ENCODE measurements around the gene CDC42BPG.

Gene CDC42BPG

DNA sequence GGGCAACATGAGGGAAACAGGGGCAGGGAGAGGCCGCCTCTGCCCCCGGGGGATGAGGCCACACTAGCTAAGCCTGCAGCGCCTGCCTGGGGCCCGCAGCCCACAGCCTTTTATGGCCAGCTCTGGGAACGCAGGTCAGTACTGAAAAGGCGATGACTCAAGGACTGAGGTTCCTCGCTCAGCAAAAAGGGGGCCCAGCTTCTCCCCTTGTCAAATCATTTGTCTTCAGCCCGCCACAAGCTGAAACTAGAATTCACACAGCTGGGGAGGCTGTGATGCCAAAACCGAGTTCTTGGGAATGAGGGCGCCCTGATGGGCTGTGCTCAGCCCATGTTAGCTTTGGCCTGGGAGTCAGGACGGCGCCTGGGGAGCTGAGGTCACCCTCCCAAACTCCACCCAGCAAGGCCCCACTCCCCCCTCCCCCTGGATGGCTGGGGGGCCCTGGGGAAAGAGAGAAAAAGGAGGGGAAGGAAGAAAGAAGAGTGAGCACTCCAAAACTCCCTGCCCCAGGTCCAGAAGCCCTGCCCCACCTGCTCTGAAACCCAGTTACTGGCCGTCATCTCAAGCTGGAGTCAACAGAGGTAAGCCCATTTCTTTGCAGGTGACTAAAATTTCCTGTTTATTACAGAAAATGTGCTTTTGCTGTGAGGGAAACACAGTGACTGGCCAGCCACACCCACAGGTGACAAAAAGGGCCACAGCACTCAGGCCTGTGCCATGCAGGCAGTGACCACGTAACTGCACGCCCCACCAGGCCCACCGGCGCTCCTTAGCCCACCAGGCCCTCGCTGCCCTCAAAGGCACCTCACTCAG, 20.2 kb upstream of the CDC42BPG start:
- DNase-seq (ENCODE audit: low spot score) = peak; percentile 92

DNA sequence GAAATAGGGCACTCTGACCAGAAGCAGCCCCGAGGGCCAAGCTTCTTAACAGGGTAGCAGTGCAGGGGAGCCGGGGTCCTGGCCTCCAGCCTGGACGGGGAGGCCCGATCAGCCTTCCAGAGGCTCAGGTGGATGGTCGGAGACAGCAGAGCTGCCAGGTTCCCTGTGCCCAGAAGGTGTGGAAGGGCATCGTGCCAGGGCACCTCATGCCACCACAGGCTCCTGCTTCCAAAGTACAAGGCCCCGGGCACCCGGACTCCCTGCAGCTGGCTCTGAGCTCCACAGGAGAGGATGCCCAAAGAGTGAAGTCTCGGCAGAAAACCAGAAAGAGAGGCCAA, 19.7 kb upstream of the CDC42BPG start:
- DNase-seq (ENCODE audit: low spot score) = no peak

DNA sequence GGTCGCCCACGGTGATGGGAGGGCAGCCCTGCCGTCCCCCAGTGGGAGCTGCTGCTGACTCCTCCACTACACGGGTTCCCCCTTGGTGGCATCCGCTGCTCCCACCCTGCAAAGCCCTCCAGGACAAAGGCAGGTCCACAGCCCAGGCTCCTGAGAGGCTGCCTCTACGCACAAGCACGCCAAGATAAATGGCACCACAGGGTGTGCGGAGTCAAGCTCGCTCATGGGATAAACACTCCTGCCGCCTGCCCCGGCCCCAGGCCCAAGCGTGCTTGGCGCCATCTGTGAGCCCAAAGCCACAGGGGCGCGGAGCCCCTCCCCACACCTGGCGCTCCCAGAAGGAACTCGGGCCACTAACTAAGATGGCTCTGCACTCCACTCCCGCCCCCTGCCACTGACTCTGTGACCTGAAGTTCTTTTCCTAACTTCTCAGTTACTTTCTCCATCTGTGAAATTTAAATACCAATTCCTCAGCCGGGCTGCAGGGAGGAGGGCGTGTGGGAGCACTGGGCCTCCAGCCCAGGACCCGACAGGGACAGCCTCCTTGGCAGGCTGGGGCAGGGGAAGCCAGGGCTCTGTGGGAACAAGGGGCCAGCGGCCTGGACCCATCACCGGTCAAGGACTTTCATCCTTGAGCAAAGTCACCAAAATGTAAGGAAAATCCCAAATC, 19.1 kb upstream of the CDC42BPG start:
- DNase-seq (ENCODE audit: low spot score) = no peak

DNA sequence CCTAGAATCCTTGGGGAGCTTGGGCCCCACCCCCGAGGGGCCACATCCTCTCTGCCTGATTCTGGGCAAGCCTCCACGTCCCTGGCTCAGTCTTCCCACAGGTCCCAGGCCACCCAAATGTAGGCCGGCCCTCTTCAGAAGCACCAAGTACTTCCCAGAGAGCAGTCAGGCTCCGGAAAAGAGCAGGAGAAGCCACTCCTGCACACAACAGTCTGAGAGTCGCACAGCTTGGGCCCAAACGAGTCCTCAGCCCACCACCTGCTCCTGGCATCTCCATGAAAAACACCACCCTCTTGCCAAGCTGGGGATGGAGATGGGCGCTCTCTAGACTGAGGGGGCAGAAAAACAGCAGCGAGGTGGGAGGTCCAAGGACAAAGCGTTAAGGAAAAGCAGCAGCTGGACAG, 18.5 kb upstream of the CDC42BPG start:
- DNase-seq (ENCODE audit: low spot score) = no peak

DNA sequence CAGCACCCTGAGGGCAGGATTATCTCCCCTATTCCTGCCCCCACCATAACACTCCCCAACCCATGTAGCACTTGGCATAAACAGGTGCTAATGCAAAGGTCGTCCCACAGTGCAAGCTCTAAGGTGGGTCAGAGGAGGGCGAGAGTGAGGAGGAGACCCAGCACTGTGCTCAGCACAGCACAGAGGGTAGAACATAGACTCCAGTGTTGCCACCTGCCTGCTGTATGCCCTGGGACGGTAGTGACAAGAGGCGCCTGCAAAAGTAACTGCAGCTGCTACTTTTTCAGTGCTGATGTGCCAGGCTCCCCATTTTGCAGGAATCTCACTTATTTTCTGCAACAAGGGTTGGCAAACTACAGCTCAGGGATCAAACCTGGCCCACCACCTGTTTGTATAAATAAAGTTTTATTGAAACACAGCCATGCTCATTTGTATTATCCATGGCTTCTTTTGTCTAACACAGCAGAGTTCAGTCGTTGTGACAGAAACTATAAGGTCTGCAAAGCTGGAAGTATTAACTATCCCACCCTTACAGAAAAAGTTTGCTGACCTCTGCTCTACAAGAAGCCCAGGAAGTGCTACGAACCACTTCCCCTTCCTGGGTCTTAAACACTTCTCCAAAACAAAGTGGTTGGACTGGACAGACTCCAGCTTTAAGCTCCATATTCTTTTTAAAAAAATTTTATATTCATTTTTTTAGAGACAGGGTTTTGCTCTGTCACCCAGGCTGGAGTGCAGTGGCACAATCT, 16.9 kb upstream of the CDC42BPG start:
- no peak for DNase-seq (ENCODE audit: low spot score)

DNA sequence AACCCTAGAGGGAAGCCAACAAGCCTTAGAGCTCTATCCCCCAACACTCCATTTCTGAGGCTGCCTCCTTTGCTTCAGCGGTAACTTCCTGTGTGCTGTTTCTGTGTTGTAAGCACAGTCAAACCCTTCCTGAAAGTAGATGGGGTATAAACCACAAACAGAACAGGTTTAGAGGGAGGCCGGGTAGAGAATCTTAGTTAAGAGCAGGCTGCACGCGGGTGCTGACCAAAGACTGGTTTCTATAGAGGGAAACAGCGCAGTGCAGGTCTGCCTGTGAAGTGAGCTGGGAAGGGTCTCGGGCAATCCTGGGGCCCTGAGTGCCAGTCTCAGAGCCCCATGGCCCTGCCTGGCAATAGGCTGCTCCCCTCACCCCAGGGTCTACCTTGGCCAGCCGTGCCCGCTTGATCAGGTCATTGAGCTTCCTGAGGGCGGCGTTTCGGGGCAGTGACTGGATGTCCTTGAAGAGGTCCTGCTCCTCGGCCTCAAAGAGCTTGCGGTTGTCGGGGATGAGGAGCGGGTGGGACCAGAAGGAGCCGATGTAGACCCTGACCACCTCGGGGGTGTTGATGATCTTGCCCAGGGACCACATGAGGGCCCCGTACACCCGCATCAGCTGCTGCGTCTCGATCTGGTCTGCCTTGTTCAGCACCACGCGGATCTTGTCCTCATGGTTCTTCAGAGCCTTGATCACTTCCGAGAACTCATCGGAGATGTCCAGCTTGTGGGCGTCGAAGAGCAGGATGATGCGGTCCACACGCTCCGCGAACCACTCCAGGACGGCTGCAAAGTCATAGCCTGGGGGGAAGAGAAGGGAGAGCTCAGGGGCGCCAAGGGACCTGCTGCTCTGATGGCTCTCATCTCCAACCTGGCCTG, 15.3 kb upstream of the CDC42BPG start:
- DNase-seq (ENCODE audit: low spot score) = no peak

DNA sequence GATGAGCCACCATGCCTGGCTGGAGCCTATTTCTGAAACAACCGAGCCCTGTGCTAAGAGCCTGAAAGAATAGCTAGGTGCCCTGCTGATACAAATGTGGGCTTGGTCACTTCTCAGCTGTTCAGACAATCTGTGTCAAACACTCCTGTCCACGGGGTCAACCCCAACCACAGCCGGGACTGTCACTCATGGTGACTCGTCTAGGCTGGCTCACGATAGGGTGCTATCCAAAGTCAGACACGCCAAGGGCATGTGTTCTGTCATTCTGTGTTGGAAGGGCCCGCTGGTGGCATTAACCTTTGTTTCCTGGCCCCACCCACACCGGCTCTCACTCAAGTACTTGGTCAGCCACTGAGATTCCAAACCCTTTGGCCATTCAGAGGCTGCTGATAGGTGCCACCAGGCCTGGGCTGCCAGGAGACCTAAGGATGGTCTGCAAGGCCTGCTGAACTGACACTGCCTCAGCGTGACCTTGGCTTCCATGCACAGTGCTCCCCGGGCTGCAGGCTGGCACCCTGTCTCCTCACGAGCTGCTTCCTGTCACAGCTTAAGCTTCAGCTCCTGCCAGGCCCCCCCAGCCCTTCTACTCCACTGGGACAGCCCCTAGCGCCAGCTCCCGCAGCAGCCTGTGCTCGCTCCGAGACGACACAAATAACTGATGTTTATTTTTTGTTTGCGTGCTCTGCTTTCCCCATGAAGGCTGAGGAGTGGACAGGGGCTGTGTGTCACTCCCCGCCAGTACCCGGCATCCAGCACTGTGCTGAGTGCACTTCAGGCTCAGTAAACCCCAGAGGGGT, 14.2 kb upstream of the CDC42BPG start:
- DNase-seq (ENCODE audit: low spot score) = no peak

DNA sequence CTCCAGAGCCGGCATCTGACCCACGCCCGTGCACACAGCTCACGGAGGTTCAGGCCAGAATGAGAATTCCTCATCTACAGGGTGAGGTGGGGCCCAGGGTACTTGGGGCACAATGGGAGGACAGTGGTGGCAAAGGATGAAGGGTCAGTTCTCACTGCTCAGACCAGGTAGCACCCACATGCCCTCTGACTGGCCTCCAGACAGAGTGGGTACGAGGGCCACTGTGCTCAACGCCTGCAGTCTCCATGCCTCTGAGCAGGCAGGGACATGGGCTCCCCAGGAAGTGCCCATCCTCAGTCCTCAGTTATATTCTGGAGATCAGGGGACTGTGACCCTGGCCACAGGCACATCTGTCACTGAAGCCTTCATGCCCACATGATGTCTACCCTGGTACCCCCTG, 13.0 kb upstream of the CDC42BPG start:
- DNase-seq (ENCODE audit: low spot score) = no peak

DNA sequence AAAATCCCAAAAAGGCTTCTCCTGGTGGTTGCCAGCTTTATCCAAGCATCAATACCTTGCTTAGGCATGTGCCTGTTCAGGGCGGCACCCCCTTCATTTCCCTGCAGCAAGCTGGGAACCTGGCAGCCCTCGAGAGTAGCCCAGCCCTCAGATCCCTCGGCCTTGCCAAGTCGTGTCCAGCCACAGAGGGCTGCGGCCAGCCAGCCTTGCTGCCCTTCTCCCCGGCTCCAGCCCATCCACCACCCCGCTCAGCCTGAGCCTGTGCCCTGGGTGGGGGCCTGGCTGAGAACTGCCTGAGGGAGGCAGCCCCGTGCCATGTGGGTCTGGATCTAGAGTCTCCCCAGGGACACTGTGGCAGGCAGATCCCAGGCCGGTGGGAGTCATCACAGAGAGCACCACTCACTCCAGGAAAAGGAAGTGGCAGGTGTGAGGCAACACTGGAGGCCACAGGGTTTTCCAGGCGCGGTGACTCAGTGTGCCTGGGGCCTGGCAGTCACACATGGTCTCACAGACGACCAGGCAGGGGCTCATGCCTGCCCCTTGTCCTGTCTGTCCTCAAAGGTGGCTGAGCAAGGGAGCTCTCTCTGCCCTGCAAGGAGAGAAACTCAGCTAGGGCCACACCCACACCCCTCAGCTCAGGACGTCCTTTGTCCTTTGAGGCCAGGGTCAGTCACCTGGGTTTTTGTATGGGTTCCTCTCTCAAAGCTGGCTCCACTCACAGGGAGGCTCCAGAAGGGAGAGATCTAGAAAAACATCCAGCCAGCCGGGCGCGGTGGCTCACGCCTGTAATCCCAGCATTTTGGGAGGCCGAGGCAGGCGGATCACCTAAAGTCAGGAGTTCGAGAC, 12.2 kb upstream of the CDC42BPG start:
- DNase-seq (ENCODE audit: low spot score) = peak; percentile 92

DNA sequence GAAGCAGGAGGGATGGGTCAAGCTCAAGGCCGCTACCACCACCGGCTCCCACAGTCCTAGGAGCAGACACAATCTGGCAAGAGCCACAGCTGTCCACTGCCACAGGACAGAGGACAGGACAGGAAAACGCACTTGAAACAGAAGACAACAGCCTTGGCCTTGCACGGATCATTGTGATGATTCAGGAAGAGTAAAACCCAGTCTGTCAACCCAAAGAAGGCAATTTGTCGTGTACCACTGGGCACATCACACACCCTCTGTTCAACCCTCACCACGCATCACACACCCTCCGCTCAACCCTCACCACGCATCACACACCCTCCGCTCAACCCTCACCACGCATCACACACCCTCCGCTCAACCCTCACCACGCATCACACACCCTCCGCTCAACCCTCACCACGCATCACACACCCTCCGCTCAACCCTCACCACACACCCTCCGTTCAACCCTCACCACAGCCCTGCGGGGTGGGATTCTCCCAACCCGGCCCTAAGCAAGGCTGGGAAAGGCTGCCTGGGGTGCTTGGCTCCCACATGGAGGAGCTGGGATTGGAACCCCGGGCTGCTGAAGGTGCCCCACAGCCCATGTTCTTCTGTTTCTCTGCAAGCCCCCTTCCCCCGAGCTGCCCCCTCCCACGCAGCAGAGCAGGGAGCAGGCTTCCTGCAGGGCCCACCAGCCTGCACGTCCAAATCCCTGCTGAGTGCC, 11.3 kb upstream of the CDC42BPG start:
- DNase-seq (ENCODE audit: low spot score) = no peak

DNA sequence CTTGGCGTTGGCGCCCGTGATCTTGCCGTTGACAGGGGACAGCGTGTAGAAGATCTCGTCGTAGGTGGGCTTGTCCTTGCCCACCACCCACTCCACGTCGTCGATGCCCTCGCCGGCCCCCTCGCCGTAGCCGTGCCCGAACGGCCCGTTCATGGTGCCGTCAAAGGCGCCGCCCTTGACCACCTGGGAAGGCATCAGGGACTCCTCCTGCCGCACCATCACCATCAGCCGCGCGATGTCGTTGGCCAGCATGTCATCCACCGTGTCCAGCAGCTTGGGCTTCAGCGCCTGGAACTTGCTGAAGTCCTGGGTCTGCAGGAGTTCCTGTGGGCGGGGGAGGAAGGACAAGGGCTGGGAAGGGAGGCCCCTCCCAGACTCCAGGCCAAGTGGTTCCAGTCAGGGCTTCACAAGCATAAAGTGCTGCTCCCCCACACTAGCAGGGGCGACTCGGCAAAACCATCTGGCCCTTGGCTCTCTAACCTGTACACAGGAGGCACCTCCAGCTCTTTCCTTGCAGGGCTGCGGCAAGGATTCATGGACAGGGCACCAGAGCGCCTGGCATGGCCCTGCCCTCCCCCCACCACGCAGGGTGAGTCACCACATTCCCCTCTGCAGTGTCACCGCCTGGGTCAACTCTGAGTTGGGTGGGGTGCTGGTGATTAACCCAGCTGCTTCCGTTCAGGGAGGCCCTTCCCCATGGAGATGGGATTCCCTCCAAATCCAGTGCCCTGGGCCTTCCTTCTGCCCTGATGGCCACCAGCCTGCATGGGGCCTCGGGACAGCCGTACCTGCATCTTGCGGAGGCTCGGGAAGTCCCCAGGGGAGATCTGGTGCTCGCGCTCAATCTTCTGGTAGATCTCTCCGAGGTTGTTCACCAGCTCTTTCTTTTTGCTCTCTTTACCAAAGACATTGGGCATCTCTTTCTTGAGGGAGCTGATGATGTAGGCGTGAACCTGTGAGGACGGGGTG, 10.4 kb upstream of the CDC42BPG start:
- peak; percentile 98 for DNase-seq (ENCODE audit: low spot score)

DNA sequence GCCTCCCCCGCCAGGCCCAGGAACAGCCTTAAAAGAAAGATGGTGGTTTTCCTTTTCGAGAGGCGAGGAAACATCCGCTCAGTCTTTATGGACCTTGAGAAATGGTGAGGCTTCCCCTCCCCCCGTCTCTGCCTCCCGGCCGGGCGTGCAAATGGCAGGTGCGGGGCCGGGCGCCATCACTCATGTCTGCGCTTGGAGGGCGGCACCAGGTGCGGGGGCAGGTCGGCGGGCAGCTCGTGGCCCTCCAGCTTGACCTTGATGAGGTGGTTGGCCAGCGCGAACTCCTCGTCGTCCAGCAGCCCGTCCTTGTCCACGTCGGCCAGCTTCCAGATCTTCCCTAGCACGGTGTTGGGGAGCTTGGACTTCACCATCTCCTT, 9.7 kb upstream of the CDC42BPG start:
- DNase-seq (ENCODE audit: low spot score) = no peak

DNA sequence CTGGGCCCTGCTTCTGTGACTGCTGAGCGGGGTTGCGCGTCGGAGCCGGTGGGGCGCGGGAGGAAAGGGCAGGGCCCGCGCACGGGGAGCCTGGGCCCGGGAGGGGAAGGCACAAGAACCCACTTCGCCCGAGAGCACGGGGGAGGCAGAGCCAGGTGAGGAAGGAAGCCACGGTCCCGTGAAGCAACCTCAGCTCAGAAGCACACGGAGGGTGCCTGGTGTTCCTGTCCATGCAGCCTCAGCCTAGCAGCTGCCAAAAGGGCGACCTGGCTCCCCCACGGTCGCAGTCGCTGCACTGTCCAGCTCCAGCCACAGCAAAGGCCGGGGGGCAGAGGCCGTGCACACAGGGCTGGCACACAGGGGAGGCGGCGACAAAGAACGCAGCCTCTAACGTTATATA, 9.3 kb upstream of the CDC42BPG start:
- DNase-seq (ENCODE audit: low spot score) = no peak

DNA sequence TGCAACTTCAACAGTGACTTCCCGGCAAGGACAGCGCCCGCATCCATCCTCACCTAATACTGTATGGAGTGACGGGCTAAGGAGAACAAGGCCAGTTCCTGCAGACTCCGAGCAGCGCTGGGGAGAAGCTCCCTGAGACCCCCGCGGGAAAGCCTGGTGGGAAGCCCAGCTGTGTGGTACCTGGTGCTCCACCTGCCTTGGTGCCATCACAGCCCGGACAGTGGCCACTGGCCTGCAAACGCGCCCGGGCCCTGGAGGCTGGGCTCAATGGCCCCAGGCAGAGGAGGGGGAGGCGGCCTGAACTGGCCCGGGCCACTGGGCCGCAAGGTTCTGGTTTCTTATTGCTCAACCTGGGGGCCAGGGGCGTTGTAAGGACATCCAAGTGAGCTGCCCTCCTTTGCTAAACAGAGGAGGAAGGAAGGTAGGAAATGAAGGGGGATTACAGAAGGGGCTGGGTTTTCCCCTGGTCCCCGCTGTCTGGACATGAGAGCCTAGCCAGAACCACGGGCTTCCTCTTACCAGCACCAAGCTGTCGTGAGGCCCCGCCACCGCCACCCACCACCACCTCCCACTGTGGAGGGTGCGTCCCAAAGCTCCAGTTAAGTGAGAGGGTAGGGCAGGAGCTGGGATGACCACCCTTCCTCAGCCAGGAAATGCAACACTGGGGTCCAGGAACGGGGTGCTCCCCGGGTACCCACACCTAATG, 8.5 kb upstream of the CDC42BPG start:
- DNase-seq (ENCODE audit: low spot score) = no peak

DNA sequence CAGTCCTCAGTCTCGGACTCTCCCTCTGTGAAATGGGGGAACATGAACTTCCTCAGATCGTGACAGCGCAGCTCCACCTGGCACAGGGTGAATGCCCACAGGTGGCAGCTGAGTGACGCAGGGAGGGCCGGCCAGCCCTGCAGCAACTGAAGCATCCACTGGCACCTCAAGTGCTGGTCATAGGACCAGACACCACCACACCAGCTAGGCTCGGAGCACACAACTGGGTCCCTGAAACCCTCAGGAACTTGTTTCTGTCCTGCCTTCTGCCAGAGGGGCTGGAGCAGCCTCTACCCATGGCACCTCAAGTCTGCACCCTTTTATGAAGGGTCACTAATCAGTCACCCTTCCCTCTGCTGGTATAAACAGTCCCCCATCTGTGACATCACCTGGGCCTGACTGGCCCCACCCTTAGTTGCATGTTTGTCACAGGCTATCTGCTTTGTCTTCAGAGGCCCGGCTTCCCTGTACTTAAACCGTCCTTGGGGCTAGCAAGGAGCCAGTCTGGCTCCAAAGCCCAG, 7.4 kb upstream of the CDC42BPG start:
- no peak for DNase-seq (ENCODE audit: low spot score)

DNA sequence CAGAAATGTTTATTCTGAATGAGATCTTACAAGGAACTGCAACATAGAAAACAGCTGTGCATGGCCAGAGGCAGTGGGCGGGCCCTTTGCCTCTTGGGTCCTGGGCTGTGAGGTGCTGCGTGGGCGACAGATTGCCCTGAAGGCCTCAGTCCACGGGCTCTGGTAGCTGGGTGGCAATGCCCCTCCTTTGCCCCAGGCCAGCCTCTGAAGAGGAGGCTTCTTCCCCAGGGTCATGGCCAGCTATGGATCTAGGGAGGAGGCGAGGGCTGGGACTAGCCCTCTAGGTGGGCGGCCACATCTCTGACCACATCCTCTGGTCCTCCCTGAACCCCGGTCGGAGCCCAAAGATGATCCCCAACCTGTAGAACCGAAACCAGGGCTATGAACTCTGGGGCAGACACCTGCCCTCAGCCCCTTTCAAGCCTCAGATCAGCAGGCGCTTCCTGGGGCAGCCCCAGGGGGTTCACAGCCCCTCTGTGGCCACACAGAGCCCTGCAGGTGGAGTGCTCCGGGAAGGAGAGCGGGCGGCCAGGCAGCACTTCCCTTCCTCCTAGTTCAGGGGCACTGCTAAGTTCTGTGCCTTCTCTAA, 6.6 kb upstream of the CDC42BPG start:
- DNase-seq (ENCODE audit: low spot score) = no peak
